Measurements from ENCODE around the gene C1QB.

The C1QB gene

DNA sequence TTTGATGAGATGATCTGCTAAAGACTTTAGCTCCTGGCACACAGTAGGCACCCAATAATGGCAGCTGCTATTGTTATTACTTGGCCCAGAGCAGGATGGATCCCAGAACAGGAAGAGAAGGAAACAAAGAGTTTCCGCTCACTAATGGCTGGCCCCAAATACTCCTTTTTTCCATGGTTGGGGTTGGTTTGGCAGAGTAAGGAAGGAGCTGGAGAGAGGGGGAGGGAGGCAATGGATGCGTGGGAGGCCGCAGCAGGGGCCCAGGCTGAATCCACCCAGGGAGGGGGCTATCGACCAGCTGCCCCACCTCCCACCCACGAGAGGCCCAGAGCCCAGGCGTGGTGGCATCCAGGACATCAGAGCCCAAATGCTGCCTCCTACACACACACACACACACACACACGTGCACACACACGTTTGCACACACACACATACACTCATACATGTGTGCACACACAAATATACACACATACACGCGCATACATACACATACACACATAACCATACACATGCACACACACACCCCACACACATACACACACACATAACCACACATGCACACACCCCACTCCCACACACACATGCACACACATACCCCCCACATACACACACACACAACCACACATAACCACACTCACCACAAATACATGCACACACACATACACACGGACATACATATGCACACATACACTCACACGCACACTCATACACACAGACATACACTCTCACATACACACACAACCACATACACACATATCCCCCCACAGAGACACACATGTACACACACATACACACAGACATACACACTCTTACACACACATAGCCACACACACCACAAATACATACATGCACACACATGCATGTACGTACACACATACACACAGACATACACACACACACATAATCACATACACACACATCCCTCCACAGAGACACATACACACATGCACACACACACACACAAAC lies 25.2 kb downstream of the C1QB start:
- H3K4me3 Mint-ChIP-seq, result no peak overlapping the region
- no peaks in the 10 kb centered on the region for H3K9me3 Mint-ChIP-seq
- no peak overlapping the region for H3K27ac Mint-ChIP-seq
- H3K27me3 Mint-ChIP-seq (ENCODE audit: low read depth, poor library complexity), result peaks cover 15% of the 10 kb centered on the region
- DNase-seq, result no peak
- TF ChIP-seq, protein P1, sequence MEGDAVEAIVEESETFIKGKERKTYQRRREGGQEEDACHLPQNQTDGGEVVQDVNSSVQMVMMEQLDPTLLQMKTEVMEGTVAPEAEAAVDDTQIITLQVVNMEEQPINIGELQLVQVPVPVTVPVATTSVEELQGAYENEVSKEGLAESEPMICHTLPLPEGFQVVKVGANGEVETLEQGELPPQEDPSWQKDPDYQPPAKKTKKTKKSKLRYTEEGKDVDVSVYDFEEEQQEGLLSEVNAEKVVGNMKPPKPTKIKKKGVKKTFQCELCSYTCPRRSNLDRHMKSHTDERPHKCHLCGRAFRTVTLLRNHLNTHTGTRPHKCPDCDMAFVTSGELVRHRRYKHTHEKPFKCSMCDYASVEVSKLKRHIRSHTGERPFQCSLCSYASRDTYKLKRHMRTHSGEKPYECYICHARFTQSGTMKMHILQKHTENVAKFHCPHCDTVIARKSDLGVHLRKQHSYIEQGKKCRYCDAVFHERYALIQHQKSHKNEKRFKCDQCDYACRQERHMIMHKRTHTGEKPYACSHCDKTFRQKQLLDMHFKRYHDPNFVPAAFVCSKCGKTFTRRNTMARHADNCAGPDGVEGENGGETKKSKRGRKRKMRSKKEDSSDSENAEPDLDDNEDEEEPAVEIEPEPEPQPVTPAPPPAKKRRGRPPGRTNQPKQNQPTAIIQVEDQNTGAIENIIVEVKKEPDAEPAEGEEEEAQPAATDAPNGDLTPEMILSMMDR (IDR thresholded peaks at IDR 0.05), result no peak
- H3K36me3 Mint-ChIP-seq (ENCODE audit: low read depth), result no peaks in the 10 kb centered on the region
- H3K4me1 Mint-ChIP-seq, result peaks cover 21% of the 10 kb centered on the region

DNA sequence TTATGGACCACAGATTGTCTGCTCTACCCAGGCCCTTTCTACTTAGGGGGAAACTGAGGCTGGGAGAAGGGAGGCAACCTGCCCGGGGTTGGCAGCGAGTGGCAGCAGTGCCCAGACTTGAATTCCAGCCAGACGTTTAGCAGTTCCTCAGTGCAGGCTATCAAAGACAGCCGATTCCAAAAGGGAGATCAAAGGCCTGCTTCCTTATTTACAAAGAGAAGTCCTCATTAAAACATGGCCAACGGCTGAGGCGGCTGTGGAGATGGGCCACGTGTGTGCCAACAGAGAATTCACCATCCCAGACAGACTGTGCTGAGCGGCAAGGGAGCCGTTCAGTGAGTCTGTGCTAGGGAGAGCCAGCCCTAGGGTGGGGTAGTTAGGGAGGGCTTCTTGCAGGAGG lies 27.7 kb downstream of the C1QB start:
- H3K36me3 Mint-ChIP-seq (ENCODE audit: low read depth), result no peaks in the 10 kb centered on the region
- TF ChIP-seq, protein P1 (IDR thresholded peaks at IDR 0.05), result no peak
- peaks cover 14% of the 10 kb centered on the region for H3K27me3 Mint-ChIP-seq (ENCODE audit: low read depth, poor library complexity)
- no peaks in the 10 kb centered on the region for H3K9me3 Mint-ChIP-seq
- no peak overlapping the region for H3K4me3 Mint-ChIP-seq
- no peak for DNase-seq
- no peak overlapping the region for H3K27ac Mint-ChIP-seq
- H3K4me1 Mint-ChIP-seq, result peaks cover 31% of the 10 kb centered on the region

DNA sequence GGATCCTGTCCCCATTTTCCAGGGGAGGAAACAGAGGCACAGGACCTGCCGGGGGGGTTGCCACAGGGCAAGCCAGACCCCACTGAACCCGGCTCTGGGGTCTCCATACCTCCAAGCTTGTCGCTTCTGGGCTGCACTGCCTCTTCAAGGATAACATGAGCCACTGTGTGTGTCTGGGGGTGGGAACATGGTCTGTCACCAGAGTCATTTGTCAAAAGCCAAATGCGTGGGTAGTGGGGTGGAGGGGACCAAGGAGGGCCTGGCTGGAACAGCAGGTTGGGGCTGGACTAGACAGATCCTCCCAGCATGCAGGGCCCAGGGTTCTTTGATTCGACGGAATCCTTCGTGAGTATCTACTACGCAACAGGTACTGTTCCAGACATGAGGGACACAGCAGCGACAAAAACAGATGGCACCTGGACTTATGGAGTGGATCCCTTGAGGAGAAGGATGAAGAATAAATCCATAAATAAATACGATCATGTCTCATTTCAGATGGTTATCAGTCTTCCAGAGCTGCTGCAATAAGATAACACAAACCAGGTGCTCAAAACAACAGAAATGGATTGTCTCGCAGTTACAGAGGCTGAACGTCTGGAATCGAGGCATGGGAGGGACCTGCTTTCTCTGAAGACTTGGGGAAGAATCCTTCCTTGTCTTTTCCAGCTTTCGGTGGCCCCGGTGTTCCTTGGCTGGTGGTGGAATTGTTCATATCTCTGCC lies 28.7 kb downstream of the C1QB start:
- H3K9me3 Mint-ChIP-seq, result no peaks in the 10 kb centered on the region
- TF ChIP-seq, protein P1 (IDR thresholded peaks at IDR 0.05), result no peak
- no peak overlapping the region for H3K4me3 Mint-ChIP-seq
- no peaks in the 10 kb centered on the region for H3K36me3 Mint-ChIP-seq (ENCODE audit: low read depth)
- H3K4me1 Mint-ChIP-seq, result peaks cover 33% of the 10 kb centered on the region
- DNase-seq, result no peak
- H3K27ac Mint-ChIP-seq, result no peak overlapping the region
- H3K27me3 Mint-ChIP-seq (ENCODE audit: low read depth, poor library complexity), result peaks cover 9% of the 10 kb centered on the region

DNA sequence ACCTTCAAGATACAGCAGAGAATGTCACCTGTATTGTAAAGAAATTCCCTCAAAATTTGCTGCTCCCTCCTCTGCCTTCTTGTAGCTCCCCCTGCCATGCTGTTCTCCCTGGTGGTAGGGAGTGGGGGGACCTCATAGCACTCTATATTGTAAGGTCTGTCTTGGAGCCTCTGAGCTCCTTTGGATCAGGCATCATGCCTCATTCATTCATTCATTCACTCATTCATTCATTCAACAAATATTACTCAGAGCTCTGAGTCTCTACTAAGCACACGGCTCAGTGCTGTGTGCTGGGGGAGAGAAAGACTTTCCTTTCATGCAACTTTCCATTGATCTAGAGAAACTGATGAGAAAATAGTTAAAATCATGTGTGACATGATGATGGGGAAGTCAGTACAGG lies 30.5 kb downstream of the C1QB start:
- TF ChIP-seq, protein P1 (IDR thresholded peaks at IDR 0.05), result no peak
- Mint-ChIP-seq H3K27ac (no peak overlapping the region), H3K9me3 (no peaks in the 10 kb centered on the region), H3K36me3 (ENCODE audit: low read depth) (no peaks in the 10 kb centered on the region), H3K4me3 (no peak overlapping the region), H3K27me3 (ENCODE audit: low read depth, poor library complexity) (peaks cover 14% of the 10 kb centered on the region), H3K4me1 (peaks cover 46% of the 10 kb centered on the region)
- DNase-seq, result no peak

DNA sequence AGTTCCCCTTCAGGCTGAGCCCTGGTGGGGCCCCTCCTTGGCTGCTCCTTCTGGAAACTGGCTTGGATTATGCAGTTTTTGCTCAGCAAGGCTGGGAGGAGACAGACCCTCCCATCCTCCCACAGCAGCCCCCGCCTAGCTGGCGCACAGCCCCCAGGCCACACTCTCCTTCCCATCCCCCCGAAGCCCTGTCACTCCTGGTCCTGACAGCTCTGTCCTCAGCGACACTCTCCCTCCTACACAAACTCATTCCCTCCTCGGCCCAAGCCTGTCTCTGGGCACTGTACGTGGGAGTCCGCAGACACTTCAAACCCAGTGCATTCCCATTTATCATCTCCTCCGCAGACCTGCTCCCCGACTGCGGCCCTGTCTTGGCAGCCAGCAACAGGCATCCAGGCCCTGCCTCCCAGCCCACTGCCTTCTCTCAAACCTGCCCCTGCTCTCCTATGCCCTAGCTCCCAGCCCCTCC lies 32.6 kb downstream of the C1QB start:
- Mint-ChIP-seq H3K4me3 (peak overlapping the region; percentile 51), H3K27ac (peak overlapping the region; percentile 86), H3K36me3 (ENCODE audit: low read depth) (no peaks in the 10 kb centered on the region), H3K27me3 (ENCODE audit: low read depth, poor library complexity) (peaks cover 14% of the 10 kb centered on the region), H3K9me3 (no peaks in the 10 kb centered on the region), H3K4me1 (peaks cover 56% of the 10 kb centered on the region)
- DNase-seq, result peak; percentile 53
- TF ChIP-seq, protein P1 (IDR thresholded peaks at IDR 0.05), result no peak
